Measurements from ENCODE around the gene ZNF521. TPM values are rescaled to one million over a fixed set of nuclear protein-coding genes. Genes with fewer than 3 reads are reported as not detected.

ZNF521 gene
- total RNA-seq, 1 experiment from 2014 or later = not detected

DNA sequence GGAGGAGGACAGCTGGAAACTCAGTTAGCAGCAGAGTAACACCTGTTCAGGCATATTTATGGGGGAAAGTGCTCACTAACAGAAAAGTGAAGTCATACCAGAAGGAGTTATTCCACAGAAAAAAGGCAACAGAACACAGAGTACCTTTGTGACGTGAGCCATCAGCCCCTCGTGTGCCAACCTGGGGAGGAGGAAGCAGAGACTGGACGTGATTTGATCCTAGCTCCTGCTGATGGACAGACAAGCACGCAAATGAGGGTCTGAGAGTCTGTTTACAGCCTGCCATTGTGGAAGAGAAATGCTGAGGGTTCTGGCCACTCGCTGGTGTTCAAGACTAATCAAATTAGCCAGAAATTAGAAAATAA lies 120.7 kb downstream of the ZNF521 start:
- no TSS peak for BruUV-seq (replicated peaks)

DNA sequence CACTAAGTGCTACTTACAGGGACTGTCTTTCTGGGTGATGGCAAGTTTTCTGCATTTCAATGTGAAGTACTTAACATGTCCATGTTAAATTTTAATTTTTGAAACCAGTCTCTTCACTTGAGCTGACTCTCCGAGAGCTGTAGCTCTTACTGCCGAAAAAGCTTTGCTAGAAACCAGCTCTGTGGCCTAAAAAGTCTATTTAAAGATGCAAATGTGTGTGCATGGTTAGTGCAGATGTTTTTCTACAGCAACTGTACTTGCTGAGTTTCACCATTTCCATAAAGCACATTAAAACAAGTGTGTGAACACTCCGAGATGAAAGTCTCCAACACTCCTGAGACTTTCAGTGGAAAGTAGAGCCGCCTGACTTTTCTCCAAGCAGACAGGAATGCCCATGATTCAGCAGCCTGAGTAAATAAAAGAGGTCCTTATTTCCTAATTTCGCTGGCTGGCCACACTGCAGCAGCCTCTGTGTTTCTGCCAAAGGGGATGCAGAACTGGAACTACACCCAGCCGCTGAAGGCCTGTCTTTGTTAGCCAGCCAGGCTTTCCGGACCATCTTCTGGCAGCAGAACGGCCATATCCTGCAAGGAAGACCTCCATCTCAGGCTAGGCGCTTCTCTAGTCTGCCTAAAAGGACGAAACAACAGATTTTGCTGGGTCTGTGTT lies 121.2 kb downstream of the ZNF521 start:
- intact Hi-C loops (cut with micrococcal nuclease; ENCODE audit: unreplicated experiment) = no loop called here
- Histone ChIP-seq H3K9me3 (ENCODE audit: low read depth, low read length, poor library complexity, severe bottlenecking) (no peaks in the 10 kb centered on the region), H3K36me3 (ENCODE audit: insufficient read depth, low read length, poor library complexity, severe bottlenecking) (no peaks in the 10 kb centered on the region), H3K4me1 (ENCODE audit: insufficient read depth, low read length, poor library complexity, severe bottlenecking) (no peaks in the 10 kb centered on the region), H3K4me3 (ENCODE audit: low read depth, low read length, poor library complexity, severe bottlenecking) (no peak overlapping the region), H3K27me3 (replicated peaks; ENCODE audit: insufficient read depth, low read depth, low read length, poor library complexity) (peaks cover 9% of the 10 kb centered on the region), H3K27ac (ENCODE audit: low read depth, low read length, poor library complexity, severe bottlenecking) (no peak overlapping the region)
- no peak for TF ChIP-seq EZH2 (IDR thresholded peaks at IDR 0.05; ENCODE audit: borderline replicate concordance, low read depth, low read length, poor library complexity, severe bottlenecking)
- TF ChIP-seq, protein P1, sequence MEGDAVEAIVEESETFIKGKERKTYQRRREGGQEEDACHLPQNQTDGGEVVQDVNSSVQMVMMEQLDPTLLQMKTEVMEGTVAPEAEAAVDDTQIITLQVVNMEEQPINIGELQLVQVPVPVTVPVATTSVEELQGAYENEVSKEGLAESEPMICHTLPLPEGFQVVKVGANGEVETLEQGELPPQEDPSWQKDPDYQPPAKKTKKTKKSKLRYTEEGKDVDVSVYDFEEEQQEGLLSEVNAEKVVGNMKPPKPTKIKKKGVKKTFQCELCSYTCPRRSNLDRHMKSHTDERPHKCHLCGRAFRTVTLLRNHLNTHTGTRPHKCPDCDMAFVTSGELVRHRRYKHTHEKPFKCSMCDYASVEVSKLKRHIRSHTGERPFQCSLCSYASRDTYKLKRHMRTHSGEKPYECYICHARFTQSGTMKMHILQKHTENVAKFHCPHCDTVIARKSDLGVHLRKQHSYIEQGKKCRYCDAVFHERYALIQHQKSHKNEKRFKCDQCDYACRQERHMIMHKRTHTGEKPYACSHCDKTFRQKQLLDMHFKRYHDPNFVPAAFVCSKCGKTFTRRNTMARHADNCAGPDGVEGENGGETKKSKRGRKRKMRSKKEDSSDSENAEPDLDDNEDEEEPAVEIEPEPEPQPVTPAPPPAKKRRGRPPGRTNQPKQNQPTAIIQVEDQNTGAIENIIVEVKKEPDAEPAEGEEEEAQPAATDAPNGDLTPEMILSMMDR (conservative IDR thresholded peaks at IDR 0.05; ENCODE audit: low read depth, low read length) = no peak
- BruUV-seq (replicated peaks) = no TSS peak
- DNase-seq (ENCODE audit: low spot score) = no peak
- CTCF ChIA-PET = no interaction called here
- POLR2A ChIA-PET (ENCODE audit: low non-redundant PET) = no interaction called here

More for the DNA sequence above, 120.7 kb downstream of the ZNF521 start:
- CTCF ChIA-PET = no interaction called here
- H3K9me3 ChIP-seq (ENCODE audit: low read depth, low read length, poor library complexity, severe bottlenecking) = no peaks in the 10 kb centered on the region
- TF ChIP-seq, protein P1 (conservative IDR thresholded peaks at IDR 0.05; ENCODE audit: low read depth, low read length) = no peak
- TF ChIP-seq EZH2 (IDR thresholded peaks at IDR 0.05; ENCODE audit: borderline replicate concordance, low read depth, low read length, poor library complexity, severe bottlenecking) = no peak
- H3K4me3 ChIP-seq (ENCODE audit: low read depth, low read length, poor library complexity, severe bottlenecking) = no peak overlapping the region
- POLR2A ChIA-PET (ENCODE audit: low non-redundant PET) = no interaction called here
- intact Hi-C loops (cut with micrococcal nuclease; ENCODE audit: unreplicated experiment) = no loop called here
- H3K27me3 ChIP-seq (replicated peaks; ENCODE audit: insufficient read depth, low read depth, low read length, poor library complexity) = peaks cover 9% of the 10 kb centered on the region
- no peak overlapping the region for H3K27ac ChIP-seq (ENCODE audit: low read depth, low read length, poor library complexity, severe bottlenecking)
- DNase-seq (ENCODE audit: low spot score) = no peak
- no peaks in the 10 kb centered on the region for H3K36me3 ChIP-seq (ENCODE audit: insufficient read depth, low read length, poor library complexity, severe bottlenecking)
- no peaks in the 10 kb centered on the region for H3K4me1 ChIP-seq (ENCODE audit: insufficient read depth, low read length, poor library complexity, severe bottlenecking)

DNA sequence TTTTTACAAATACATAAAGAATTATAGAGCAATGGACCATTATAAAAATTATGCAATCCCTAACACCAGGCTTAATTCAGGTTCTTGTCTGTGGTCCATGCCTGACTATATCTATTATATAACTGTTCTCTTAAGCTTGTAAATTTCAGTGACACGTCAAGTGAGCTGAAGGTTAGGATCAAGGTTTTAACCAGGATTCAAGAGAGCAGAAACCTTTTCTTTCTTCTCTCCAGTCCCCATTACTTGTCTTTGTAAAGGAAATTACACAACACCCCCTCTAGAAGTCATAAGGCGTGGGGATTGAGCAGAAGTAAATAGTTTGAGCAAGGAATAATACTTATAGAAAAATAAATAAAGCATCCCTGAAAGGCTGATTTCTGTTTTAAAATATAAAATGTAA lies 122.0 kb downstream of the ZNF521 start:
- BruUV-seq (replicated peaks) = no TSS peak
- ChIA-PET CTCF (no interaction called here), POLR2A (ENCODE audit: low non-redundant PET) (interaction anchor here (1.0 kb wide), 1 partner anchor 134 kb away, joined by 3 read pairs; no protein-coding TSS in a partner anchor)
- no peak overlapping the region for H3K27ac ChIP-seq (ENCODE audit: low read depth, low read length, poor library complexity, severe bottlenecking)
- TF ChIP-seq, protein P1 (conservative IDR thresholded peaks at IDR 0.05; ENCODE audit: low read depth, low read length) = no peak
- no peak for TF ChIP-seq EZH2 (IDR thresholded peaks at IDR 0.05; ENCODE audit: borderline replicate concordance, low read depth, low read length, poor library complexity, severe bottlenecking)
- H3K4me3 ChIP-seq (ENCODE audit: low read depth, low read length, poor library complexity, severe bottlenecking) = no peak overlapping the region
- no peaks in the 10 kb centered on the region for H3K9me3 ChIP-seq (ENCODE audit: low read depth, low read length, poor library complexity, severe bottlenecking)
- H3K36me3 ChIP-seq (ENCODE audit: insufficient read depth, low read length, poor library complexity, severe bottlenecking) = no peaks in the 10 kb centered on the region
- no peak for DNase-seq (ENCODE audit: low spot score)
- H3K27me3 ChIP-seq (replicated peaks; ENCODE audit: insufficient read depth, low read depth, low read length, poor library complexity) = peaks cover 9% of the 10 kb centered on the region
- intact Hi-C loops (cut with micrococcal nuclease; ENCODE audit: unreplicated experiment) = no loop called here
- H3K4me1 ChIP-seq (ENCODE audit: insufficient read depth, low read length, poor library complexity, severe bottlenecking) = no peaks in the 10 kb centered on the region
